ENCODE data around the gene APP. TPM values are rescaled to one million over a fixed set of nuclear protein-coding genes. Genes with fewer than 3 reads are reported as not detected.

The APP gene
- total and polyA plus RNA-seq, 8 donors: 373 to 671 (median 580) TPM

DNA sequence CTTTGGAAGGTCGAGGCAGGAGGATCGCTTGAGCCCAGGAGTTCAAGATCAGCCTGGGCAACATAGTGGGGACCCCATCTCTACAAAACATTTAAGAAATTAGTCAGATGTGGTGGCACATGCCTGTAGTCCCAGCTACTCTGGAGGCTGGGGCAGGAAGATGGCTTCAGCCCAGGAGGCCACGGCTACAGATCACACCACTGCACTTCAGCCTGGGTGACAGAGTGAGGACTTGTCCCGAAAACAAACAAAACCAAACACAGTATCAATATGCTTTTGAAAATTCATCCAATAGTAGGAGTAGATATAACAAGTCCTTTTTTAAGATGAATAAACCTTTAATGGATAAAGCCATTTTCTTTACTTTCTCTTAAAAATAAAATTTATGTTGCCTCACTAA is 8.5 kb downstream of the APP start:
- H3K9me3 ChIP-seq: no peaks in the 10 kb centered on the region
- no peak for DNase-seq
- H3K4me1 ChIP-seq: peaks cover 7 to 52% of the 10 kb centered on the region in 2 donors
- intact Hi-C loops (cut with DNase I): no loop called here
- no peak overlapping the region for H3K27ac ChIP-seq
- no peak overlapping the region for H3K4me3 ChIP-seq
- no peaks in the 10 kb centered on the region for H3K27me3 ChIP-seq
- H3K36me3 ChIP-seq: no peaks in the 10 kb centered on the region
- TF ChIP-seq, protein P1, sequence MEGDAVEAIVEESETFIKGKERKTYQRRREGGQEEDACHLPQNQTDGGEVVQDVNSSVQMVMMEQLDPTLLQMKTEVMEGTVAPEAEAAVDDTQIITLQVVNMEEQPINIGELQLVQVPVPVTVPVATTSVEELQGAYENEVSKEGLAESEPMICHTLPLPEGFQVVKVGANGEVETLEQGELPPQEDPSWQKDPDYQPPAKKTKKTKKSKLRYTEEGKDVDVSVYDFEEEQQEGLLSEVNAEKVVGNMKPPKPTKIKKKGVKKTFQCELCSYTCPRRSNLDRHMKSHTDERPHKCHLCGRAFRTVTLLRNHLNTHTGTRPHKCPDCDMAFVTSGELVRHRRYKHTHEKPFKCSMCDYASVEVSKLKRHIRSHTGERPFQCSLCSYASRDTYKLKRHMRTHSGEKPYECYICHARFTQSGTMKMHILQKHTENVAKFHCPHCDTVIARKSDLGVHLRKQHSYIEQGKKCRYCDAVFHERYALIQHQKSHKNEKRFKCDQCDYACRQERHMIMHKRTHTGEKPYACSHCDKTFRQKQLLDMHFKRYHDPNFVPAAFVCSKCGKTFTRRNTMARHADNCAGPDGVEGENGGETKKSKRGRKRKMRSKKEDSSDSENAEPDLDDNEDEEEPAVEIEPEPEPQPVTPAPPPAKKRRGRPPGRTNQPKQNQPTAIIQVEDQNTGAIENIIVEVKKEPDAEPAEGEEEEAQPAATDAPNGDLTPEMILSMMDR (IDR thresholded peaks at IDR 0.05): no peak
- ATAC-seq: no peak

DNA sequence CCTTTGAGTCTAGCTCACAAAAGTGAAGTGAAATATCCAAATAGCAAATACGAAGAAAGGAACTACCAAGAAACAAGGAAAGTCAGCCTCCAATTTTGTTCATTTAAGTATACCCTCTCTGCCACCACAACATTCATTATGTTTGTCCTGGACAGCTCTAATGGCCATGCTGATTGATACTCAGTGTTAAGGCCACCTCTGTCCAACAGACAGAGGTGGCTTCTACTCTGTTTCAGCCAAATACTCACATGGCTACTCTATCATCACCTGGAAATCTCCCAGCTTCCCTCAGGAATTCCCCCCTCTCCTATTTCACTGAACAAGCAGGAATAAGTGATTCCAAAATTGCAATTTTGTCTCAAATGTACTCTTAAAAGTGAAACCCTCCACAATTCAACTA is 10.7 kb downstream of the APP start:
- ATAC-seq: no peak
- intact Hi-C loops (cut with DNase I): no loop called here
- H3K4me1 ChIP-seq: peaks cover 0 to 32% of the 10 kb centered on the region in 2 donors
- H3K36me3 ChIP-seq: no peaks in the 10 kb centered on the region
- no peaks in the 10 kb centered on the region for H3K9me3 ChIP-seq
- H3K27ac ChIP-seq: no peak overlapping the region
- TF ChIP-seq, protein P1 (IDR thresholded peaks at IDR 0.05): no peak
- H3K4me3 ChIP-seq: no peak overlapping the region
- H3K27me3 ChIP-seq: no peaks in the 10 kb centered on the region
- DNase-seq: no peak

DNA sequence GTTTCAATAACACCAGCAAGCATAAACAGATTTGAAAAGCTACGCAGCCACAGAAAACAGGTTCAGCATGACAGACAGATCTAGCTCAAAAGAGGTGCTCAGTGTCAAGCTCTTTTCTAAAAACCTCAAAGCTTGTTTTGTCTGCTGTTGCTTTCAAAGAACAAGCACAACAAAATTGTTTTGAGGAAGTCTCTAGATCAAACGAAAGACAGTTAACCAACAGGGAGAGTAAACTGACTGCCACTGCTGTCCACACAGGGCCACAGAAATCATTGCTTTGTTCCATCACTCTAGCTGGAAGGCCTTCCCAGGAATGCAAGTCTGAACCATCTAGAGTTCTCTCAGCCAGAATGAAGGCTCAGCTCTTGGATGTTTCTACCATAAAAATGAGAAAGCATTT is 12.8 kb downstream of the APP start:
- Histone ChIP-seq H3K27me3 (no peaks in the 10 kb centered on the region), H3K9me3 (no peaks in the 10 kb centered on the region), H3K4me1 (peaks cover 0 to 32% of the 10 kb centered on the region in 2 donors), H3K36me3 (no peaks in the 10 kb centered on the region), H3K27ac (no peak overlapping the region), H3K4me3 (no peak overlapping the region)
- intact Hi-C loops (cut with DNase I): no loop called here
- TF ChIP-seq, protein P1 (IDR thresholded peaks at IDR 0.05): no peak
- ATAC-seq (no peak), DNase-seq (no peak)

DNA sequence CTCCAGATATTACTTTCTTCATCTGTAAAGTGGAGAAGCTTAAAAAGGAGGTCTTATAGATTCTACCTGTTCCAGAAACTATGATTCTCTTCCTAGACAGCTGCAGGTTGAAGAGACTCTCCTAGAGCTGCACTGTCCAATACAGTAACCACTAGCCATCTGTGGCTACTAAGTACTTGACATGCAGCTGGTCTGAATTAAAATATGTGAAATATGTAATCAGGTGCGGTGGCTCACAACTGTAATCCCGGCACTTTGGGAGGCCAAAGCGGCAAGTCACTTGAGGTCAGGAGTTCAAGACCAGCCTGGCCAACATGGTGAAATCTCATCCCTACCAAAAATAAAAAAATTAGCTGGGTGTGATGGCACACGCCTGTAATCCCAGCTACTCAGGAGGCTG is 15.8 kb downstream of the APP start:
- Histone ChIP-seq H3K4me3 (no peak overlapping the region), H3K4me1 (peaks cover 0 to 16% of the 10 kb centered on the region in 2 donors), H3K27ac (no peak overlapping the region), H3K36me3 (no peaks in the 10 kb centered on the region), H3K27me3 (no peaks in the 10 kb centered on the region), H3K9me3 (no peaks in the 10 kb centered on the region)
- TF ChIP-seq, protein P1 (IDR thresholded peaks at IDR 0.05): no peak
- intact Hi-C loops (cut with DNase I): no loop called here
- DNase-seq (no peak), ATAC-seq (no peak)

DNA sequence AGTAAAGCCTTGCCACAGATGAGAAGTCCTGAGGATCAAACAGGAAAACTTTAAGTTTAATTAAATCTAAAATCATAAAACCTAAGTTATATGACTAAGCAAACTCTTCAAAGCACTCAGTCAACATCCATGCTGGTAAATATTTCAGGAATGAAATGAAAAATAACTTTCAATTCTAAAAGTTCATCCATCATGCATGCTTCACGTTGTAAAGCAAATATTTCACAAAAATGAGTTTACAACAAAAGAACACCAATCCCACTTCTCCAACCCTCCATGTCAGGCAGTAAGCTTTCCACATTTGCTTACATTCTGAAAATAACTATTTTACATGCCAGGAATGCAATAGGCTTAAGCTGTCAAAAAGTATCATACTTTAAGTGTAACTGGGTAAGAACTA is 16.8 kb downstream of the APP start:
- Histone ChIP-seq H3K36me3 (no peaks in the 10 kb centered on the region), H3K9me3 (no peaks in the 10 kb centered on the region), H3K4me3 (no peak overlapping the region), H3K4me1 (peaks cover 0 to 20% of the 10 kb centered on the region in 2 donors), H3K27me3 (no peaks in the 10 kb centered on the region), H3K27ac (peak overlapping the region in 1 of 2 donors; percentile 19)
- DNase-seq: no peak
- TF ChIP-seq, protein P1 (IDR thresholded peaks at IDR 0.05): no peak
- intact Hi-C loops (cut with DNase I): no loop called here
- ATAC-seq: peak; percentile 36
